Smooth muscle cell (in vitro differentiated cells): ENCODE measurements around the gene LGALS3BP. TPM values are rescaled to one million over a fixed set of nuclear protein-coding genes. Genes with fewer than 3 reads are reported as not detected.

ENCODE experiments used
- DNase-seq: peaks from one replicate; lab custom pipeline; 2025; ENCODE audit not compliant: unreplicated experiment; lab: John Stamatoyannopoulos, UW
- H2AFZ ChIP-seq: fragments of 200-600 bp; sonication (generic); 2 replicates; pipeline ENCODE4 v1.6.0; 2016; ENCODE audit warnings: antibody characterized with exemption, low read depth, mild to moderate bottlenecking
- H3F3A ChIP-seq: fragments of 200-600 bp; sonication (generic); 2 replicates; pipeline ENCODE4 v1.6.0; 2017; ENCODE audit warnings: antibody characterized with exemption, low read depth
- H3K27ac ChIP-seq: fragments of 200-600 bp; sonication (generic); 2 replicates; pipeline ENCODE4 v1.5.1; 2016; ENCODE audit warnings: low read depth, mild to moderate bottlenecking
- H3K27me3 ChIP-seq: fragments of 200-600 bp; sonication (generic); 2 replicates; pipeline ENCODE4 v1.6.1; 2016; ENCODE audit warnings: low read depth, mild to moderate bottlenecking
- H3K36me3 ChIP-seq: fragments of 200-600 bp; sonication (generic); 2 replicates; pipeline ENCODE4 v1.5.1; 2016; ENCODE audit warnings: low read depth
- H3K4me1 ChIP-seq: fragments of 200-600 bp; sonication (generic); 2 replicates; pipeline ENCODE4 v1.5.1; 2016; ENCODE audit warnings: low read depth
- H3K4me2 ChIP-seq: fragments of 200-600 bp; sonication (generic); 2 replicates; pipeline ENCODE4 v1.6.0; 2016; ENCODE audit warnings: mild to moderate bottlenecking
- H3K4me3 ChIP-seq: fragments of 200-600 bp; sonication (generic); 2 replicates; pipeline ENCODE4 v1.5.1; 2016; ENCODE audit warnings: mild to moderate bottlenecking
- H3K79me2 ChIP-seq: fragments of 200-600 bp; sonication (generic); 2 replicates; pipeline ENCODE4 v1.6.0; 2016; ENCODE audit warnings: low read depth, mild to moderate bottlenecking
- H3K9ac ChIP-seq: fragments of 200-600 bp; sonication (generic); 2 replicates; pipeline ENCODE4 v1.6.0; 2016; ENCODE audit warnings: low read depth
- H3K9me3 ChIP-seq: fragments of 200-600 bp; sonication (generic); replicated peaks from 2 replicates; pipeline ENCODE4 v1.5.1; 2016; ENCODE audit warnings: low read depth
- H4K20me1 ChIP-seq: fragments of 200-600 bp; sonication (generic); 2 replicates; pipeline ENCODE4 v1.6.0; 2016; ENCODE audit warnings: low read depth
- WGBS: methylation state at CpG from one replicate; pipeline ENCODE4 v1.1.7; 2016; ENCODE audit warnings: low lambda C conversion rate; 5-methylcytosine and 5-hydroxymethylcytosine counted together
- polyA plus RNA-seq: library from polyadenylated mRNA; unstranded; fragments of >200 nt; fragmentation: Nextera tagmentation; extraction: Ambion mirVana; gene quantifications from 2 replicates; pipeline ENCODE4 v1.2.1, GENCODE V29; 2016
- total RNA-seq: library from RNA; depleted of rRNA; stranded (reverse); fragments of >200 nt; gene quantifications from 2 replicates; pipeline ENCODE4 v1.2.3, GENCODE V29; 2014
- TF ChIP-seq, protein P1 (sequence below): fragments of 200-600 bp; sonication (generic); IDR thresholded peaks from 2 replicates; pipeline ENCODE4 v1.5.1; 2017; ENCODE audit warnings: borderline replicate concordance, mild to moderate bottlenecking, antibody characterized with exemption; ENCODE audit not compliant: insufficient read depth, poor library complexity, severe bottlenecking

The LGALS3BP gene
- total and polyA plus RNA-seq, 2 experiments from 2014 or later = 66.5 to 151 TPM

DNA sequence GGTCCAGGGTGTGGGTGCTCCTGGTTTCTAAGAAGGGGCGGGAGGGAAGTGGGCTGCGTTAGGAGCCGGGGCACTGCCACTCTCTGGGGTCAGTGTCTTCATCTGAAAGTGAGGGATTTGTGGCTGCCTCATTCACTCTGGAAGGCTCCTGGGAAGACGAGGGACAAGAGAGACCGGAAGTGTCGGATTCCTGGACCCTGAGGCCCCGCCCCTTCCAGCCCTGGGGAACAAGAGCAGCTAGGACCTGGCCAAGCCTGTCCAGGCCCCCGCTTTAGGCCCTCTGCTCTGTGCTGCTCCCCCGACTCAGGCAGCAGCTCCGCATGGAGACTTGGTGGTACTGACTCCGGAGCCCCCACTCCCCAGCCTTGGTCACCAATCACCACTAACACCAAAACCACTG lies 6.5 kb downstream of the LGALS3BP start:
- TF ChIP-seq, protein P1, sequence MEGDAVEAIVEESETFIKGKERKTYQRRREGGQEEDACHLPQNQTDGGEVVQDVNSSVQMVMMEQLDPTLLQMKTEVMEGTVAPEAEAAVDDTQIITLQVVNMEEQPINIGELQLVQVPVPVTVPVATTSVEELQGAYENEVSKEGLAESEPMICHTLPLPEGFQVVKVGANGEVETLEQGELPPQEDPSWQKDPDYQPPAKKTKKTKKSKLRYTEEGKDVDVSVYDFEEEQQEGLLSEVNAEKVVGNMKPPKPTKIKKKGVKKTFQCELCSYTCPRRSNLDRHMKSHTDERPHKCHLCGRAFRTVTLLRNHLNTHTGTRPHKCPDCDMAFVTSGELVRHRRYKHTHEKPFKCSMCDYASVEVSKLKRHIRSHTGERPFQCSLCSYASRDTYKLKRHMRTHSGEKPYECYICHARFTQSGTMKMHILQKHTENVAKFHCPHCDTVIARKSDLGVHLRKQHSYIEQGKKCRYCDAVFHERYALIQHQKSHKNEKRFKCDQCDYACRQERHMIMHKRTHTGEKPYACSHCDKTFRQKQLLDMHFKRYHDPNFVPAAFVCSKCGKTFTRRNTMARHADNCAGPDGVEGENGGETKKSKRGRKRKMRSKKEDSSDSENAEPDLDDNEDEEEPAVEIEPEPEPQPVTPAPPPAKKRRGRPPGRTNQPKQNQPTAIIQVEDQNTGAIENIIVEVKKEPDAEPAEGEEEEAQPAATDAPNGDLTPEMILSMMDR = no peak
- DNase-seq = no peak
- Histone ChIP-seq H3K27me3 (no peaks in the 10 kb centered on the region), H3K4me1 (no peaks in the 10 kb centered on the region), H3K9me3 (no peaks in the 10 kb centered on the region), H2AFZ (no peak overlapping the region), H4K20me1 (no peaks in the 10 kb centered on the region), H3K4me3 (no peak overlapping the region), H3K4me2 (no peak overlapping the region), H3K27ac (no peak overlapping the region), H3K9ac (no peak overlapping the region), H3F3A (no peaks in the 10 kb centered on the region), H3K79me2 (no peaks in the 10 kb centered on the region), H3K36me3 (no peaks in the 10 kb centered on the region)
- WGBS = 74% methylated on average over 11 of the region's 11 CpGs

DNA sequence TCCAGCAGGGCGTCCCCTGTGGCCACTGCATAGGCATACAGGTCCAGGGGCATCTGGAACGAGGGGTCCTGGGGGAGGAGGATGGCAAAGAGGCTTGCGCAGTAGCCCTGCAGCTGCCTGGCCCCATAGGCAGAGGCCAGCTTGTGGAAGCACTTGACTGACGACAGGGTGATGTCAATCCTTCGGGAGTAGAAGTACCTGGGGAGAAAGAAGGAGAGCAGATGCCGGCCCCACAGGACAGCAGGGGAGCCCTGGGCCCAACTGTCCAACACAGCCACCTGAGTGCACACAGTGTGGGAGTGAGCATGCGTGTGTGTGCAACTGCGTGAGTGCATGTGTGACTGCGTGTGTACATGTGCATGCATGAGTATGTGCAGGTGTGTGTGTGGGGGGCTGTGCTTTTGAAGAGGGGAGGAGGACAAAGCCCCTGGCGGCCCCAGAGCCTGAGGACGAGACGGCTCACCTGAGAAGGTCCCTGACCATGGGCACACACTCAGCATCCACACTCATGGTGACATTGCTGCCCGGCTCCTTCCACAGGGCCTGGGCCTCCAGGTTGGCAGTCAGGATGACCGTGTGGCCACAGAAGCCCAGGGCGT lies 7.1 kb downstream of the LGALS3BP start:
- TF ChIP-seq, protein P1 = no peak
- Histone ChIP-seq H3K4me2 (no peak overlapping the region), H3K36me3 (no peaks in the 10 kb centered on the region), H3F3A (no peaks in the 10 kb centered on the region), H3K79me2 (no peaks in the 10 kb centered on the region), H3K9ac (no peak overlapping the region), H2AFZ (no peak overlapping the region), H3K9me3 (no peaks in the 10 kb centered on the region), H3K4me3 (no peak overlapping the region), H4K20me1 (no peaks in the 10 kb centered on the region), H3K27me3 (no peaks in the 10 kb centered on the region), H3K4me1 (no peaks in the 10 kb centered on the region), H3K27ac (no peak overlapping the region)
- 97% methylated on average over 15 of the region's 15 CpGs for WGBS
- DNase-seq = no peak

DNA sequence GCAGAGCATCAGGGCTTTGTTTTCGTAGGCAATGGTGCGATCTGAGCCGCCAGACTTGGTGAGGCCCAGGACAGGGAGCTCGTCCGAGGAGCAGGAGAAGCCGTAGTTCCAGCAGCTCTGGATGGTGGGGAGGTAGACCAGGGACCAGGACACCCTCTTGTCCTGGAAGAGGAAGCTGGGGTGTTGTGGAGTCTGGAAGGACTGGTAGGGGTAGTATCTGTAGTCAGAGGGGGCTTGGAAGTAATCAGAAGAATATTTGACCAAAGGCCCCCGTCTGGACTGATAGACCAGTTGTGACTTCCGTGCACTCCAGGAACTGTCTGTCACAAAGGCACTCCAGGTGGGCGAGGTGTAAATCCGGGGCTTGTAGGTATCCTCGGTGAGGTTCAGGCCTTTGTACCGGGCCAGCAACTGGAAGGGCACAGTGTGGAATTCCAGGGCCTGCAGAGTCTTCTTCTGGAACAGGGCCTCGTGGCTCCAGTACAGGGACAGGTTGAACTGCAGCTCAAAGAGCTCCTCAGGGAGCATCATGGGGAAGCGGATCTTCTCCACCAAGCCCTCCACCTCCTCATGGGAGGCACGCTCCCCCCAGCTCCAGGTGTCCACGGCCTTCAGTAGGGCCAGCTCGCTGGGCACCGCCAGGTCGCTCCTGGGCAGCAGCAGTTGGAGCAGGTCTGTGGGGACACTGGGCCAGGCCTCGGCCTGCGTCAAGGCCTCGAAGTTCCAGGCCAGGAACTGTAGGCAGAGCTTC lies 7.8 kb downstream of the LGALS3BP start:
- Histone ChIP-seq H3F3A (no peaks in the 10 kb centered on the region), H3K9me3 (no peaks in the 10 kb centered on the region), H3K79me2 (no peaks in the 10 kb centered on the region), H3K4me1 (no peaks in the 10 kb centered on the region), H3K27ac (no peak overlapping the region), H3K4me3 (no peak overlapping the region), H2AFZ (peak overlapping the region; percentile 37), H3K27me3 (no peaks in the 10 kb centered on the region), H4K20me1 (no peaks in the 10 kb centered on the region), H3K36me3 (no peaks in the 10 kb centered on the region), H3K4me2 (no peak overlapping the region), H3K9ac (no peak overlapping the region)
- WGBS = 84% methylated on average over 22 of the region's 22 CpGs
- DNase-seq = no peak
- TF ChIP-seq, protein P1 = no peak
